ENCODE data around the gene INPP5F.

- TF ChIP-seq CTCF (IDR thresholded peaks at IDR 0.05) = no peak
- TF ChIP-seq POLR2A (IDR thresholded peaks at IDR 0.05) = no peak
- no peak for TF ChIP-seq EP300 (IDR thresholded peaks at IDR 0.05)
Measured at GRCh38 chr10:119860866-119861607, 135.2 kb downstream of the INPP5F start.

Measured in tibial nerve (tissue), 4 donors.